PC-9 (cell line): ENCODE results near the gene DHCR7. TPM values are rescaled to one million over a fixed set of nuclear protein-coding genes. Genes with fewer than 3 reads are reported as not detected.

Source experiments
- BruUV-seq: library from RNA; stranded (reverse); fragments of 400-500 nt; replicated peaks from 2 replicates; lab custom pipeline; 2021; lab: Mats Ljungman, UMichigan
- CTCF ChIA-PET: fragments of 300-600 bp; sonication (Branson Sonifier 250); formaldehyde crosslinking; loops from one replicate; lab custom pipeline; 2022; ENCODE audit warnings: antibody characterized with exemption; lab: Charles Lee
- POLR2A ChIA-PET: fragments of 300-600 bp; sonication (Branson Sonifier 250); formaldehyde crosslinking; loops from one replicate; lab custom pipeline; 2022; ENCODE audit warnings: antibody characterized with exemption; ENCODE audit not compliant: unreplicated experiment; lab: Charles Lee
- DNase-seq, 2 experiments: peaks; one replicate each; pipeline versions ENCODE4 v3.0.0 to v3.0.0-alpha.2; 2015 to 2022; ENCODE audit warnings: mixed read lengths in 1 of 2
- H2AFZ ChIP-seq: fragments of 200-600 bp; sonication (generic); 2 replicates; pipeline ENCODE4 v1.8.1; 2017; ENCODE audit warnings: antibody characterized with exemption
- H3F3A ChIP-seq: fragments of 200-600 bp; sonication (generic); 2 replicates; pipeline ENCODE4 v1.8.1; 2017; ENCODE audit warnings: antibody characterized with exemption, mild to moderate bottlenecking, low read depth; ENCODE audit not compliant: insufficient read depth
- H3K27ac ChIP-seq: fragments of 200-600 bp; sonication (generic); 2 replicates; pipeline ENCODE4 v1.6.1; 2016; ENCODE audit warnings: mixed run types
- H3K27me3 ChIP-seq: fragments of 200-600 bp; sonication (generic); 2 replicates; pipeline ENCODE4 v1.6.1; 2016; ENCODE audit warnings: low read depth, mixed run types; ENCODE audit not compliant: insufficient read depth
- H3K36me3 ChIP-seq: fragments of 200-600 bp; sonication (generic); 2 replicates; pipeline ENCODE4 v1.6.1; 2016; ENCODE audit warnings: low read depth, mixed run types
- H3K4me1 ChIP-seq: fragments of 200-600 bp; sonication (generic); replicated peaks from 2 replicates; pipeline ENCODE4 v1.6.1; 2016; ENCODE audit warnings: mixed run types; ENCODE audit not compliant: insufficient read depth
- H3K4me2 ChIP-seq: fragments of 200-600 bp; sonication (generic); 2 replicates; pipeline ENCODE4 v1.6.1; 2017; ENCODE audit warnings: mixed run types
- H3K4me3 ChIP-seq: fragments of 200-600 bp; sonication (generic); 2 replicates; pipeline ENCODE4 v1.6.1; 2016; ENCODE audit warnings: mixed run types
- H3K79me2 ChIP-seq: fragments of 200-600 bp; sonication (generic); 2 replicates; pipeline ENCODE4 v1.6.1; 2017; ENCODE audit warnings: low read depth, mixed run types
- H3K9me2 ChIP-seq: fragments of 200-600 bp; sonication (generic); 2 replicates; pipeline ENCODE4 v1.8.1; 2017; ENCODE audit warnings: mild to moderate bottlenecking; ENCODE audit not compliant: insufficient read depth
- H3K9me3 ChIP-seq: fragments of 200-600 bp; sonication (generic); 2 replicates; pipeline ENCODE4 v1.8.1; 2016; ENCODE audit warnings: low read depth; ENCODE audit not compliant: insufficient read depth
- H4K20me1 ChIP-seq: fragments of 200-600 bp; sonication (generic); 2 replicates; pipeline ENCODE4 v1.8.1; 2017; ENCODE audit not compliant: insufficient read depth
- EZH2 ChIP-seq: fragments of 200-600 bp; sonication (generic); IDR thresholded peaks from 2 replicates; pipeline ENCODE4 v1.8.0; 2017; ENCODE audit warnings: antibody characterized with exemption, low read depth
- intact Hi-C: fragments of 100-400 bp; cut with micrococcal nuclease; formaldehyde crosslinking; loops from one replicate; pipeline ENCODE4 v1.10.0; 2022; ENCODE audit not compliant: unreplicated experiment
- total RNA-seq: library from RNA; stranded (reverse); gene quantifications from 2 replicates; pipeline ENCODE4 v1.2.3, GENCODE V29; 2021
- TF ChIP-seq, protein P1 (sequence below): fragments of 200-600 bp; sonication (generic); conservative IDR thresholded peaks from 2 replicates; pipeline ENCODE4 v1.6.1; 2017; ENCODE audit warnings: mixed run types, antibody characterized with exemption, mild to moderate bottlenecking, moderate library complexity

Gene DHCR7
- total RNA-seq, 1 experiment from 2014 or later, result 311 TPM

DNA sequence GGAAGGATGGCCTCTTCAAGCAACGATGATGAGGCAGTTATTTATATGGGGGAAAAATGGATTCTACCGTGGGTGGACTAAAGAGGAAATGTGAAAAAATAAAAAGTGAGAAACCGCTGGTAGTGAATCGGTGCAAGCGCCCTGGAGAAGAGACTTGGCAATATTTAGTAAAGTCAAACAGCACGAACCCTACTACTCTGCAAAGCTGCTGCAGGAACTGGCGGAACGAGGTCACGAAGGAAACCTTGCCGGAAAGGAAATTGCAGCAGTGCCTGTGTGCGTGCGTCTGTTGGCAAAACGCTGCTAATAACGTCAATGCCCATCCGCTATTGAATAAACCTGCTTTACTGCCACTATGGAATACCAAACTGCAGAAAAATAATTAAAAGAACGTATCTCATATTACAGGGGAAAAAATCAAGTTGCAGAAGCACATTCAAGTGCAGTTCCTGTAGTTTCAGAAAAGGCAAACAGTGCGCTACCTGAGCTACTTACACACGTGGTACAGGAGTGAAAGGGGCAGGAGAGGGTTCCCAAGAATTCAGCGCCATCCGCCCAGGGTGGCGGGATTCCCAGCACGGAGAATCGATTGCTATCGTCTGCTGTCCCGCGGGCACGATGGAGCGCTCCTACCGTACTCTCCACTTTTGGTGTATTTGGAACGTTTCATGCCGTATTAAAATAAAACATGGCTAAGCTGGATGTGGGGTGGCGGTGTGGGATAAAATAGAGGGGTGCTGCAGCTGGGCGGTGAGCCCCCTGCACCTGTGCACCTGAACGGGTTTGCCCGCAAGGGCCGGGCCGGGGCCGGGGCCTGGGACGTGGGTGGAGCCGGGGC is 4.2 kb upstream of the DHCR7 start:
- CTCF ChIA-PET, result interaction anchor here (0.5 to 1.0 kb wide), 7 partner anchors 26 to 810 kb away, joined by 3 to 15 read pairs (median 7); no protein-coding TSS in a partner anchor
- no peaks in the 10 kb centered on the region for H3K9me2 ChIP-seq

DNA sequence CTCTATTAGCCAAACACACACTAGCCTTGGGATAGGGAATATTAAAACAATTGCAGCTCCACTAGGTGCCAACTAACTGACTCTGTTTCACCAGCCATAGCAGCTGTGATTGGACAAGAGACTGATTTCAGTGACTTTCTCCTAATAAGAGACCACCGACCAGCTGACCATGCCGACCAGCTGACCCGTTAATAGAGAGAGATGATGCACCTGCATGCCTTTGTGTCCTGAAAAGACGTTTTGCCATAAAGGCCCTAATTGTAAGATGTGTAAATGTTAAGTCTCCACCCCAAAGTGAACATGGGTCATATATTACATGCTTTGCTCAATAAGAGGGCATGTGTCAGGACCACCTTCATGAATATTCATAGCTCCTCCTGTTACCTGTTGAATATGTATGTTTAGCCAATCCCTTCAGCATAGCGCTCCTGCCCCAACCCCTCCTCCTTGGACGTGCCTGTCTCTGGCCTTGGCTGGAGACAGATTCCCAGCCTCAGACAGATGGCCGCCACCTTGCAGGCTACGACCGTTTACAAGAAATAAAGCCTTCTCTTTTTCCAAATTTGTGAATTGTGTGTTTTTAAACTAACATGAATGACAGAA is 3.5 kb upstream of the DHCR7 start:
- Histone ChIP-seq H3K4me3 (peak overlapping the region; percentile 96; the same call in 1 of the 2 replicates), H3K4me1 (peaks cover 44% of the 10 kb centered on the region), H3K4me2 (peak overlapping the region; percentile 98), H4K20me1 (peaks cover 10% of the 10 kb centered on the region; the same call in 1 of the 2 replicates), H3F3A (peaks cover 19% of the 10 kb centered on the region; the same call in 1 of the 2 replicates), H3K36me3 (peaks cover 3% of the 10 kb centered on the region; the same call in 1 of the 2 replicates), H3K27ac (no peak overlapping the region), H3K79me2 (peaks cover 47% of the 10 kb centered on the region), H3K27me3 (no peaks in the 10 kb centered on the region), H2AFZ (no peak overlapping the region), H3K9me3 (no peaks in the 10 kb centered on the region), H3K9me2 (no peaks in the 10 kb centered on the region)
- ChIA-PET CTCF (no interaction called here), POLR2A (interaction anchor here (0.7 kb wide), 1 partner anchor 25 kb away, joined by 4 read pairs; no protein-coding TSS in a partner anchor)
- DNase-seq, result peak in 1 of 2 experiments; percentile 34
- intact Hi-C loops, result loop anchor here (2.0 to 10.0 kb wide), 2 partner anchors 29 to 133 kb away; partner anchors contain the start of gene KRTAP5-11
- no TSS peak for BruUV-seq
- TF ChIP-seq EZH2, result no peak
- TF ChIP-seq, protein P1, sequence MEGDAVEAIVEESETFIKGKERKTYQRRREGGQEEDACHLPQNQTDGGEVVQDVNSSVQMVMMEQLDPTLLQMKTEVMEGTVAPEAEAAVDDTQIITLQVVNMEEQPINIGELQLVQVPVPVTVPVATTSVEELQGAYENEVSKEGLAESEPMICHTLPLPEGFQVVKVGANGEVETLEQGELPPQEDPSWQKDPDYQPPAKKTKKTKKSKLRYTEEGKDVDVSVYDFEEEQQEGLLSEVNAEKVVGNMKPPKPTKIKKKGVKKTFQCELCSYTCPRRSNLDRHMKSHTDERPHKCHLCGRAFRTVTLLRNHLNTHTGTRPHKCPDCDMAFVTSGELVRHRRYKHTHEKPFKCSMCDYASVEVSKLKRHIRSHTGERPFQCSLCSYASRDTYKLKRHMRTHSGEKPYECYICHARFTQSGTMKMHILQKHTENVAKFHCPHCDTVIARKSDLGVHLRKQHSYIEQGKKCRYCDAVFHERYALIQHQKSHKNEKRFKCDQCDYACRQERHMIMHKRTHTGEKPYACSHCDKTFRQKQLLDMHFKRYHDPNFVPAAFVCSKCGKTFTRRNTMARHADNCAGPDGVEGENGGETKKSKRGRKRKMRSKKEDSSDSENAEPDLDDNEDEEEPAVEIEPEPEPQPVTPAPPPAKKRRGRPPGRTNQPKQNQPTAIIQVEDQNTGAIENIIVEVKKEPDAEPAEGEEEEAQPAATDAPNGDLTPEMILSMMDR, result no peak

More for the DNA sequence above, 4.2 kb upstream of the DHCR7 start:
- peaks cover 10% of the 10 kb centered on the region; the same call in 1 of the 2 replicates for H4K20me1 ChIP-seq
- TF ChIP-seq EZH2, result no peak
- TF ChIP-seq, protein P1, result no peak
- peaks cover 43% of the 10 kb centered on the region for H3K79me2 ChIP-seq
- peak overlapping the region; percentile 98 for H3K4me2 ChIP-seq
- H3K4me1 ChIP-seq, result peaks cover 39% of the 10 kb centered on the region
- no peaks in the 10 kb centered on the region for H3K9me3 ChIP-seq
- no TSS peak for BruUV-seq
- peak overlapping the region; percentile 96 for H3K4me3 ChIP-seq
- POLR2A ChIA-PET, result interaction anchor here (0.6 kb wide), 5 partner anchors 10 to 1815 kb away, joined by 4 to 17 read pairs (median 7); no protein-coding TSS in a partner anchor
- H3K27me3 ChIP-seq, result no peaks in the 10 kb centered on the region
- H2AFZ ChIP-seq, result peak overlapping the region; percentile 93
- intact Hi-C loops, result loop anchor here (2.0 to 10.0 kb wide), 2 partner anchors 28 to 132 kb away; partner anchors contain the start of gene KRTAP5-11
- H3K36me3 ChIP-seq, result 0 out of 2 replicates have a peak, but pooled peaks cover 5% of the 10 kb centered on the region
- peak; percentile 24 to 44 for DNase-seq
- H3K27ac ChIP-seq, result no peak overlapping the region
- H3F3A ChIP-seq, result peaks cover 14% of the 10 kb centered on the region; the same call in 1 of the 2 replicates

DNA sequence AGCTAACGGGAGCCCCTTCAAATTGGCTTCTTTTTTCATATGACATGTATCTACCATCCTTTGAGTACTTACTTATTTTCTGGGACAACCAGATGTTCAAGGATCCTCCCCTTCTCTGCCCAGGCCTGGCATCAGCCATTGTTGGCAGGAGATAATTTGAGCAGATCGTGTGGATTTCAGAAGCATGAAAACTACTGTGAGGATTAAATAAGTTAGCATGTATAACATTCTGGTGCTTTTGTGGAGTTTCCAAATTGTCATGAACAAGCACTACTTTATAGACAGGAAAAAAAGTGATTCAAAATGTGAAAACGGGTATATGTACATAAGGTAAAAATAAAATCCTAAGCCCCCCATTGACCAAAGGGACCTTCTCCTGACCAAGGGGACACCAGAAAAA is 2.7 kb upstream of the DHCR7 start:
- ChIA-PET POLR2A (no interaction called here), CTCF (no interaction called here)
- H4K20me1 ChIP-seq, result peaks cover 10% of the 10 kb centered on the region; the same call in 1 of the 2 replicates
- peaks cover 49% of the 10 kb centered on the region for H3K4me1 ChIP-seq
- no peak for DNase-seq
- no TSS peak for BruUV-seq
- no peak overlapping the region for H3K4me3 ChIP-seq
- no peak overlapping the region for H3K27ac ChIP-seq
- intact Hi-C loops, result loop anchor here (10.0 kb wide), 1 partner anchor 134 kb away; the partner anchor contains the start of gene KRTAP5-11
- H3K27me3 ChIP-seq, result no peaks in the 10 kb centered on the region
- H3F3A ChIP-seq, result peaks cover 22% of the 10 kb centered on the region; the same call in 1 of the 2 replicates
- peaks cover 53% of the 10 kb centered on the region for H3K79me2 ChIP-seq
- H3K4me2 ChIP-seq, result 0 out of 2 replicates have a peak overlapping the region, but pooled peaks have one; percentile 78
- no peaks in the 10 kb centered on the region for H3K9me3 ChIP-seq
- H3K9me2 ChIP-seq, result no peaks in the 10 kb centered on the region
- H2AFZ ChIP-seq, result no peak overlapping the region
- TF ChIP-seq, protein P1, result no peak
- no peak for TF ChIP-seq EZH2
- H3K36me3 ChIP-seq, result peaks cover 11% of the 10 kb centered on the region
